HFF-Myc (cell line): ENCODE results near the gene RBM41.
"Not testable (repeated sequence)": the region's sequence is repeated elsewhere in the genome, so short reads cannot be mapped to it uniquely, and the experiment has no call there.

Source experiments
- DNase-seq: peaks from one replicate; pipeline ENCODE4 v3.0.0-alpha.2; 2011; ENCODE audit warnings: low read depth; ENCODE audit errors: extremely low read depth
- H3K4me3 ChIP-seq: replicated peaks from 2 replicates; pipeline ENCODE4 v1.5.1; 2011; ENCODE audit warnings: low read depth, mild to moderate bottlenecking, control low read depth, low read length
- CTCF ChIP-seq: IDR thresholded peaks from 2 replicates; pipeline ENCODE4 v1.5.1; 2012; ENCODE audit warnings: mild to moderate bottlenecking, low read depth, low read length, control low read depth; ENCODE audit errors: missing control alignments

RBM41 gene

GRCh38 chrX:107107459-107107858 is 11.2 kb downstream of the RBM41 start:
- TF ChIP-seq CTCF = no peak
- no peak overlapping the region for H3K4me3 ChIP-seq
- no peak for DNase-seq

- no peak for TF ChIP-seq CTCF
- DNase-seq = no peak
- H3K4me3 ChIP-seq = no peak overlapping the region
Observed at GRCh38 chrX:107102980-107103379, 15.6 kb downstream of the RBM41 start.

- no peak overlapping the region for H3K4me3 ChIP-seq
- TF ChIP-seq CTCF = no peak
- DNase-seq = no peak
Observed at GRCh38 chrX:107076158-107076557, 42.5 kb downstream of the RBM41 start.

GRCh38 chrX:107057731-107058130 is 60.9 kb downstream of the RBM41 start:
- H3K4me3 ChIP-seq, DNase-seq: not testable (repeated sequence)

- no peak overlapping the region for H3K4me3 ChIP-seq
- DNase-seq = no peak
- TF ChIP-seq CTCF = no peak
Observed at GRCh38 chrX:107054978-107055377, 63.6 kb downstream of the RBM41 start.

GRCh38 chrX:107050195-107050709 is 68.4 kb downstream of the RBM41 start:
- TF ChIP-seq CTCF = no peak
- H3K4me3 ChIP-seq = no peak overlapping the region
- DNase-seq = no peak

- TF ChIP-seq CTCF = no peak
- no peak for DNase-seq
Observed at GRCh38 chrX:107047622-107048021, 71.0 kb downstream of the RBM41 start.

More at GRCh38 chrX:107047622-107048021, 71.0 kb downstream of the RBM41 start:
- H3K4me3 ChIP-seq = no peak overlapping the region
